H1 (cell line): ENCODE data around the gene PIK3R3. TPM values are rescaled to one million over a fixed set of nuclear protein-coding genes. Genes with fewer than 3 reads are reported as not detected.
A peak's percentile ranks its signal among the peaks of the same experiment; 100 is the strongest.

Experiments used
- CTCF ChIA-PET: fragments of 300-600 bp; sonication (Branson Sonifier 250); formaldehyde crosslinking; loops from one replicate; lab custom pipeline; 2021; ENCODE audit not compliant: partially characterized antibody; lab: Charles Lee
- POLR2A ChIA-PET: fragments of 300-600 bp; sonication (Branson Sonifier 250); formaldehyde crosslinking; loops from one replicate; lab custom pipeline; 2021; ENCODE audit warnings: inconsistent platforms; ENCODE audit not compliant: partially characterized antibody; lab: Charles Lee
- DNase-seq, 2 experiments: peaks; one replicate each; pipeline versions ENCODE4 v3.0.0 to v3.0.0-alpha.2; 2010 to 2022; ENCODE audit warnings: low spot score in 2 of 2, low read depth in 1 of 2, mixed read lengths in 1 of 2
- FAIRE-seq: peaks from 2 replicates; lab custom pipeline; 2011; peaks lifted over from hg19 to GRCh38; lab: Jason Lieb, UNC
- H2AFZ ChIP-seq: 2 replicates; pipeline ENCODE4 v1.8.1; 2012; ENCODE audit warnings: low read length, inconsistent platforms
- H2AK5ac ChIP-seq: 2 replicates; pipeline ENCODE4 v1.6.1; 2013; ENCODE audit warnings: low read depth, low read length
- H2BK120ac ChIP-seq: replicated peaks from 2 replicates; pipeline ENCODE3; 2013; ENCODE audit warnings: low read depth, low read length, inconsistent platforms
- H2BK12ac ChIP-seq: 2 replicates; pipeline ENCODE4 v1.6.1; 2013; ENCODE audit warnings: low read depth, low read length
- H2BK15ac ChIP-seq: 2 replicates; pipeline ENCODE4 v1.6.1; 2013; ENCODE audit warnings: low read length
- H2BK20ac ChIP-seq: 2 replicates; pipeline ENCODE4 v1.6.1; 2013; ENCODE audit warnings: low read length
- H2BK5ac ChIP-seq: 2 replicates; pipeline ENCODE4 v1.6.1; 2013; ENCODE audit warnings: low read depth, low read length
- H3K14ac ChIP-seq: 2 replicates; pipeline ENCODE4 v1.6.1; 2013; ENCODE audit warnings: inconsistent platforms; ENCODE audit not compliant: insufficient read length
- H3K18ac ChIP-seq: 2 replicates; pipeline ENCODE4 v1.6.1; 2013; ENCODE audit warnings: low read length; ENCODE audit errors: extremely low read depth
- H3K23ac ChIP-seq: 2 replicates; pipeline ENCODE4 v1.6.1; 2013; ENCODE audit warnings: inconsistent platforms; ENCODE audit not compliant: insufficient read length
- H3K23me2 ChIP-seq: 2 replicates; pipeline ENCODE4 v1.6.1; 2013; ENCODE audit warnings: low read depth, low read length
- H3K27ac ChIP-seq: 2 replicates; pipeline ENCODE4 v1.6.1; 2011; ENCODE audit warnings: low read depth, low read length, inconsistent platforms
- H3K27me3 ChIP-seq, 4 experiments: replicated peaks in 1 of 4; 1 replicate in 1 of 4; 2 replicates in 3 of 4; pipeline versions ENCODE4 v1.6.1 to v1.8.1; 2011 to 2013; ENCODE audit warnings: low read length in 3 of 4, mild to moderate bottlenecking in 3 of 4, inconsistent platforms in 2 of 4, mixed read lengths in 2 of 4, moderate library complexity in 1 of 4; ENCODE audit not compliant: control insufficient read depth in 3 of 4, insufficient read depth in 3 of 4; ENCODE audit errors: extremely low read depth in 1 of 4
- H3K36me3 ChIP-seq, 4 experiments: 2 replicates each; pipeline versions ENCODE4 v1.6.1 to v1.8.1; 2011 to 2013; ENCODE audit warnings: mild to moderate bottlenecking in 4 of 4, low read length in 3 of 4, moderate library complexity in 2 of 4, control low read depth in 1 of 4, inconsistent platforms in 1 of 4; ENCODE audit not compliant: insufficient read depth in 4 of 4, control insufficient read depth in 2 of 4
- H3K4ac ChIP-seq: replicated peaks from 2 replicates; pipeline ENCODE3; 2013; ENCODE audit warnings: low read length, low read depth, mixed read lengths, inconsistent platforms; ENCODE audit not compliant: insufficient read length
- H3K4me1 ChIP-seq, 4 experiments: replicated peaks in 1 of 4; 1 replicate in 1 of 4; 2 replicates in 3 of 4; pipeline versions ENCODE4 v1.6.1 to v1.8.1; 2011 to 2013; ENCODE audit warnings: low read length in 3 of 4, inconsistent platforms in 2 of 4, mixed read lengths in 1 of 4; ENCODE audit not compliant: insufficient read depth in 4 of 4, control insufficient read depth in 3 of 4
- H3K4me2 ChIP-seq, 2 experiments: 2 replicates each; pipeline versions ENCODE4 v1.6.1 to v1.8.1; 2011 to 2013; ENCODE audit warnings: low read depth in 2 of 2, low read length in 2 of 2, control low read depth in 1 of 2, inconsistent platforms in 1 of 2, mild to moderate bottlenecking in 1 of 2; ENCODE audit not compliant: insufficient read depth in 1 of 2
- H3K4me3 ChIP-seq, 4 experiments: fragments of 200-600, 300-600 bp in 1 of 4; sonication (generic), shearing (Covaris generic), sonication (Bioruptor Twin) in 1 of 4; 2 replicates each; pipeline versions ENCODE4 v1.5.1 to v1.8.1; 2011 to 2016; ENCODE audit warnings: low read length in 4 of 4, low read depth in 3 of 4, control low read depth in 2 of 4, inconsistent platforms in 2 of 4, mild to moderate bottlenecking in 2 of 4, mixed read lengths in 1 of 4, moderate library complexity in 1 of 4; ENCODE audit not compliant: insufficient read depth in 2 of 4; ENCODE audit errors: extremely low read depth in 1 of 4
- H3K56ac ChIP-seq: replicated peaks from 2 replicates; pipeline ENCODE3; 2013; ENCODE audit warnings: low read depth, mild to moderate bottlenecking, mixed read lengths, low read length, inconsistent platforms; ENCODE audit not compliant: insufficient read length
- H3K79me1 ChIP-seq: 2 replicates; pipeline ENCODE4 v1.6.1; 2013; ENCODE audit warnings: low read depth, low read length, control low read depth
- H3K79me2 ChIP-seq, 2 experiments: 2 replicates each; pipeline versions ENCODE4 v1.6.1 to v1.8.1; 2012 to 2013; ENCODE audit warnings: low read length in 2 of 2, mild to moderate bottlenecking in 2 of 2, inconsistent platforms in 1 of 2; ENCODE audit not compliant: insufficient read depth in 2 of 2, control insufficient read depth in 1 of 2
- H3K9ac ChIP-seq, 4 experiments: replicated peaks in 1 of 4; 1 replicate in 1 of 4; 2 replicates in 3 of 4; pipeline versions ENCODE4 v1.6.1 to v1.8.1; 2011 to 2013; ENCODE audit warnings: low read depth in 3 of 4, low read length in 3 of 4, control low read depth in 2 of 4, mild to moderate bottlenecking in 2 of 4, moderate library complexity in 2 of 4, inconsistent platforms in 1 of 4; ENCODE audit errors: extremely low read depth in 1 of 4
- H3K9me3 ChIP-seq, 2 experiments: 2 replicates each; pipeline versions ENCODE4 v1.6.1 to v1.8.1; 2012 to 2013; ENCODE audit warnings: mild to moderate bottlenecking in 2 of 2, moderate library complexity in 2 of 2, control low read depth in 1 of 2, inconsistent platforms in 1 of 2, low read depth in 1 of 2, low read length in 1 of 2, mixed read lengths in 1 of 2; ENCODE audit not compliant: insufficient read depth in 2 of 2
- H4K20me1 ChIP-seq, 2 experiments: replicated peaks in 1 of 2; 2 replicates each; pipeline versions ENCODE3 to v1.8.1; 2011 to 2013; ENCODE audit warnings: inconsistent platforms in 2 of 2, low read length in 2 of 2, mild to moderate bottlenecking in 1 of 2; ENCODE audit not compliant: insufficient read depth in 2 of 2, control insufficient read depth in 1 of 2
- H4K5ac ChIP-seq: 2 replicates; pipeline ENCODE4 v1.6.1; 2013; ENCODE audit warnings: low read length, low read depth, mixed read lengths, inconsistent platforms; ENCODE audit not compliant: insufficient read length
- H4K8ac ChIP-seq: 2 replicates; pipeline ENCODE4 v1.8.0; 2013; ENCODE audit warnings: mild to moderate bottlenecking, moderate library complexity, low read length, inconsistent platforms; ENCODE audit not compliant: insufficient read depth; ENCODE audit errors: extremely low read depth
- H4K91ac ChIP-seq: replicated peaks from 2 replicates; pipeline ENCODE3; 2013; ENCODE audit warnings: low read length, mixed read lengths, inconsistent platforms; ENCODE audit not compliant: insufficient read length
- CBX5 ChIP-seq: fragments of 300-800, 300-1000 bp; sonication (generic); IDR thresholded peaks from 2 replicates; pipeline ENCODE4 v1.7.1; 2016; ENCODE audit warnings: antibody characterized with exemption, low read length, low read depth
- CBX8 ChIP-seq: fragments of 300-800, 300-1000 bp; sonication (generic); IDR thresholded peaks from 2 replicates; pipeline ENCODE4 v1.7.1; 2016; ENCODE audit warnings: low read depth, low read length, borderline replicate concordance
- CEBPB ChIP-seq: IDR thresholded peaks from 2 replicates; pipeline ENCODE4 v1.6.1; 2012; ENCODE audit warnings: low read depth, low read length
- CHD1 ChIP-seq: IDR thresholded peaks from 2 replicates; pipeline ENCODE4 v1.6.1; 2012; ENCODE audit warnings: low read depth, low read length, improper control_type of control experiment
- HDAC2 ChIP-seq, 2 experiments: fragments of 300-600 bp in 1 of 2; sonication (generic) in 1 of 2; IDR thresholded peaks; 2 replicates each; pipeline ENCODE4 v1.6.1; 2011 to 2012; ENCODE audit warnings: low read depth in 2 of 2, low read length in 2 of 2, mild to moderate bottlenecking in 2 of 2, moderate library complexity in 2 of 2, borderline replicate concordance in 1 of 2, inconsistent platforms in 1 of 2
- MAFK ChIP-seq: IDR thresholded peaks from 2 replicates; pipeline ENCODE4 v1.6.1; 2012; ENCODE audit warnings: low read depth, mild to moderate bottlenecking, improper control_type of control experiment, low read length
- POLR2AphosphoS5 ChIP-seq: IDR thresholded peaks from 2 replicates; pipeline ENCODE4 v1.6.1; 2011; ENCODE audit warnings: low read depth, low read length
- RNF2 ChIP-seq: fragments of 200-900, 300-1000 bp; sonication (generic); IDR thresholded peaks from 2 replicates; pipeline ENCODE4 v1.7.1; 2016; ENCODE audit warnings: borderline replicate concordance, low read depth, mild to moderate bottlenecking, antibody characterized with exemption, low read length; ENCODE audit not compliant: poor library complexity, severe bottlenecking; ENCODE audit errors: missing control alignments
- SIX5 ChIP-seq: IDR thresholded peaks from 2 replicates; pipeline ENCODE4 v1.6.1; 2011; ENCODE audit warnings: mild to moderate bottlenecking, low read depth, low read length
- SP2 ChIP-seq: IDR thresholded peaks from 2 replicates; pipeline ENCODE4 v1.6.1; 2012; ENCODE audit warnings: mild to moderate bottlenecking, low read length, inconsistent platforms
- SP4 ChIP-seq: IDR thresholded peaks from 2 replicates; pipeline ENCODE4 v1.6.1; 2012; ENCODE audit warnings: low read length, inconsistent platforms
- TBP ChIP-seq: IDR thresholded peaks from 2 replicates; pipeline ENCODE4 v1.6.1; 2011; ENCODE audit warnings: low read depth, low read length, improper control_type of control experiment
- TCF12 ChIP-seq: IDR thresholded peaks from 2 replicates; pipeline ENCODE4 v1.6.1; 2011; ENCODE audit warnings: low read depth, mild to moderate bottlenecking, low read length
- YY1 ChIP-seq: IDR thresholded peaks from 2 replicates; pipeline ENCODE4 v1.6.1; 2011; ENCODE audit warnings: low read depth, mild to moderate bottlenecking, low read length
- WGBS, 2 experiments: shearing (Covaris generic) in 1 of 2; methylation state at CpG; one replicate each; pipeline versions ENCODE4 v1.1.6 to v1.1.7; 2013 to 2015; ENCODE audit warnings: low lambda C conversion rate in 2 of 2, mixed read lengths in 2 of 2, inconsistent platforms in 1 of 2, low coverage in 1 of 2, missing lambda C conversion rate in 1 of 2; ENCODE audit not compliant: insufficient replicate concordance in 2 of 2, insufficient coverage in 1 of 2, insufficient read length in 1 of 2; ENCODE audit errors: extremely low coverage in 1 of 2, missing lambda C conversion rate in 1 of 2; 5-methylcytosine and 5-hydroxymethylcytosine counted together
- polyA plus RNA-seq, 7 experiments: library from polyadenylated mRNA; depleted of rRNA in 3 of 7; stranded (reverse) in 5 of 7; unstranded in 2 of 7; fragments of >200 nt in 5 of 7; fragments of 200-250 nt in 2 of 7; gene quantifications; 1 replicate in 5 of 7; 2 replicates in 1 of 7; 4 replicates in 1 of 7; pipeline versions ENCODE4 v1.2.1 to v1.2.3, GENCODE V29; 2011 to 2013; ENCODE audit warnings: missing spikeins in 2 of 7, mixed read lengths in 2 of 7
- total RNA-seq: library from RNA; stranded (reverse); fragmentation: NEBNext Ultra II Directional; extraction: Animal tissue kit (Norgen Biotek cat#: 25700); gene quantifications from 2 replicates; pipeline ENCODE4 v1.2.1, GENCODE V29; 2021
- TF ChIP-seq, protein P1 (sequence below): IDR thresholded peaks from 2 replicates; pipeline ENCODE4 v1.6.1; 2012; ENCODE audit warnings: inconsistent platforms

The PIK3R3 gene
- total and polyA plus RNA-seq, 2 of the 8 experiments (the other 6 are each of a cell fraction or from before 2014, with no cell fraction given): 5.3 to 13.6 TPM

GRCh38 chr1:46056325-46056724 lies 76.1 kb downstream of the PIK3R3 start:
- Histone ChIP-seq H4K20me1 (no peaks in the 10 kb centered on the region), H3K23ac (no peak overlapping the region), H3K9ac (no peak overlapping the region), H3K4ac (no peak overlapping the region), H2BK5ac (no peak overlapping the region), H2BK120ac (no peak overlapping the region), H2AK5ac (no peak overlapping the region), H2AFZ (no peak overlapping the region), H4K5ac (no peak overlapping the region), H2BK20ac (no peak overlapping the region), H3K27ac (no peak overlapping the region), H3K56ac (no peak overlapping the region), H3K4me1 (no peaks in the 10 kb centered on the region; a peak in 1 of 7 replicates), H3K9me3 (peaks cover 0 to 4% of the 10 kb centered on the region in 2 experiments; a peak in 2 of 4 replicates), H4K91ac (no peak overlapping the region), H3K27me3 (no peaks in the 10 kb centered on the region), H2BK15ac (no peak overlapping the region), H3K23me2 (no peaks in the 10 kb centered on the region), H3K14ac (no peak overlapping the region), H4K8ac (no peak overlapping the region), H2BK12ac (no peak overlapping the region), H3K79me2 (no peaks in the 10 kb centered on the region), H3K4me2 (no peak overlapping the region), H3K79me1 (no peaks in the 10 kb centered on the region), H3K18ac (no peak overlapping the region), H3K4me3 (no peak overlapping the region), H3K36me3 (peaks cover 0 to 12% (median 4%) of the 10 kb centered on the region in 4 experiments; a peak in 5 of 8 replicates)
- ChIA-PET CTCF (no interaction called here), POLR2A (no interaction called here)
- 92% methylated on average over 5 of the region's 5 CpGs; no CpG with 5 or more reads in 1 of the 2 experiments for WGBS, 2 experiments
- no peak for FAIRE-seq
- peak in 1 of 2 experiments; percentile 20 for DNase-seq
- TF ChIP-seq TBP: no peak
- no peak for TF ChIP-seq CBX8
- no peak for TF ChIP-seq TCF12
- no peak for TF ChIP-seq YY1
- TF ChIP-seq RNF2: no peak
- TF ChIP-seq CHD1: no peak
- TF ChIP-seq HDAC2 (IDR thresholded peaks at IDR 0.05; ENCODE audit: borderline replicate concordance in 1 of 2, low read depth in 2 of 2, low read length in 2 of 2): no peak
- TF ChIP-seq, protein P1, sequence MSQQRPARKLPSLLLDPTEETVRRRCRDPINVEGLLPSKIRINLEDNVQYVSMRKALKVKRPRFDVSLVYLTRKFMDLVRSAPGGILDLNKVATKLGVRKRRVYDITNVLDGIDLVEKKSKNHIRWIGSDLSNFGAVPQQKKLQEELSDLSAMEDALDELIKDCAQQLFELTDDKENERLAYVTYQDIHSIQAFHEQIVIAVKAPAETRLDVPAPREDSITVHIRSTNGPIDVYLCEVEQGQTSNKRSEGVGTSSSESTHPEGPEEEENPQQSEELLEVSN: no peak
- no peak for TF ChIP-seq CBX5
- TF ChIP-seq SIX5: no peak
- no peak for TF ChIP-seq POLR2AphosphoS5
- no peak for TF ChIP-seq SP2
- no peak for TF ChIP-seq CEBPB
- no peak for TF ChIP-seq MAFK
- no peak for TF ChIP-seq SP4
